GM12874 (cell line): ENCODE results near the gene PEX14.

Experiments
- CTCF ChIP-seq: IDR thresholded peaks from 2 replicates; pipeline ENCODE4 v1.5.1; 2011; ENCODE audit warnings: low read depth, mild to moderate bottlenecking, control low read depth, low read length, moderate library complexity; ENCODE audit not compliant: insufficient read depth

The PEX14 gene

GRCh38 chr1:10658396-10659066 lies 183.8 kb downstream of the PEX14 start:
- no peak for TF ChIP-seq CTCF

GRCh38 chr1:10659218-10659617 lies 184.5 kb downstream of the PEX14 start:
- no peak for TF ChIP-seq CTCF

- TF ChIP-seq CTCF, result no peak
Observed at GRCh38 chr1:10659646-10660540, 185.1 kb downstream of the PEX14 start.

- no peak for TF ChIP-seq CTCF
Observed at GRCh38 chr1:10661453-10661852, 186.7 kb downstream of the PEX14 start.

GRCh38 chr1:10662090-10662688 lies 187.4 kb downstream of the PEX14 start:
- TF ChIP-seq CTCF, result no peak

GRCh38 chr1:10662824-10663677 lies 188.3 kb downstream of the PEX14 start:
- no peak for TF ChIP-seq CTCF

- TF ChIP-seq CTCF, result no peak
Observed at GRCh38 chr1:10663678-10664035, 188.9 kb downstream of the PEX14 start.
